ENCODE data around the gene RXFP4.

GRCh38 chr1:155934936-155935590 lies 6.4 kb upstream of the RXFP4 start:
- no peak for TF ChIP-seq CTCF (IDR thresholded peaks at IDR 0.05)
- TF ChIP-seq POLR2A (IDR thresholded peaks at IDR 0.05) = no peak
